SK-N-SH (cell line): ENCODE measurements around the gene RAI14. TPM values are rescaled to one million over a fixed set of nuclear protein-coding genes. Genes with fewer than 3 reads are reported as not detected.

Experiments used
- CTCF ChIA-PET: fragments of 300-600, 350-600 bp; formaldehyde crosslinking; extraction: SDS; loops from one replicate; lab custom pipeline; 2021; lab: Yijun Ruan, JAX
- POLR2A ChIA-PET: fragments of 350-600 bp; sonication (Branson Sonifier 250); formaldehyde crosslinking; extraction: SDS; loops from one replicate; lab custom pipeline; 2020; ENCODE audit warnings: antibody characterized with exemption, inconsistent platforms; lab: Yijun Ruan, JAX
- DNase-seq: peaks from one replicate; pipeline ENCODE4 v3.0.0; 2012
- H2AFZ ChIP-seq: fragments of 200-600 bp; sonication (generic); 2 replicates; pipeline ENCODE4 v1.8.1; 2016; ENCODE audit warnings: antibody characterized with exemption, mild to moderate bottlenecking, low read depth
- H3F3A ChIP-seq: fragments of 200-600 bp; sonication (generic); replicated peaks from 2 replicates; pipeline ENCODE3; 2016; ENCODE audit warnings: antibody characterized with exemption, mild to moderate bottlenecking; ENCODE audit not compliant: insufficient read depth
- H3K27ac ChIP-seq, 2 experiments: fragments of 200-500 bp in 1 of 2; fragments of 200-600 bp in 1 of 2; sonication (Bioruptor generic) in 1 of 2; sonication (generic), shearing (Covaris generic) in 1 of 2; 2 replicates each; pipeline versions ENCODE4 v1.5.1 to v1.6.1; 2014 to 2016; ENCODE audit warnings: low read depth in 2 of 2, inconsistent platforms in 1 of 2, low read length in 1 of 2, mild to moderate bottlenecking in 1 of 2, mixed read lengths in 1 of 2
- H3K27me3 ChIP-seq: fragments of 200-600 bp; sonication (generic), shearing (Covaris generic); 2 replicates; pipeline ENCODE4 v1.6.1; 2016; ENCODE audit warnings: mixed run types; ENCODE audit not compliant: insufficient read depth
- H3K36me3 ChIP-seq, 2 experiments: fragments of 200-500 bp in 1 of 2; fragments of 200-600 bp in 1 of 2; sonication (Bioruptor generic) in 1 of 2; sonication (generic) in 1 of 2; replicated peaks in 1 of 2; 2 replicates each; pipeline versions ENCODE3 to v1.5.1; 2014 to 2016; ENCODE audit warnings: low read length in 1 of 2, mild to moderate bottlenecking in 1 of 2; ENCODE audit not compliant: insufficient read depth in 2 of 2, control insufficient read depth in 1 of 2
- H3K4me1 ChIP-seq, 2 experiments: fragments of 200-500 bp in 1 of 2; fragments of 200-600 bp in 1 of 2; sonication (Bioruptor generic) in 1 of 2; sonication (generic), shearing (Covaris generic) in 1 of 2; 2 replicates each; pipeline versions ENCODE4 v1.5.1 to v1.6.1; 2014 to 2016; ENCODE audit warnings: low read depth in 1 of 2, low read length in 1 of 2, mixed run types in 1 of 2; ENCODE audit not compliant: insufficient read depth in 2 of 2, control insufficient read depth in 1 of 2
- H3K4me2 ChIP-seq: fragments of 200-600 bp; sonication (generic), shearing (Covaris generic); 2 replicates; pipeline ENCODE4 v1.6.1; 2017; ENCODE audit warnings: mixed run types
- H3K4me3 ChIP-seq, 2 experiments: fragments of 200-500 bp in 1 of 2; fragments of 200-600 bp in 1 of 2; sonication (Bioruptor generic) in 1 of 2; sonication (generic), shearing (Covaris generic) in 1 of 2; 2 replicates each; pipeline versions ENCODE4 v1.5.1 to v1.8.1; 2014 to 2016; ENCODE audit warnings: low read depth in 2 of 2, inconsistent platforms in 1 of 2, low read length in 1 of 2, mild to moderate bottlenecking in 1 of 2, mixed read lengths in 1 of 2, moderate library complexity in 1 of 2
- H3K79me2 ChIP-seq: fragments of 200-600 bp; sonication (generic); 2 replicates; pipeline ENCODE4 v1.8.1; 2017; ENCODE audit warnings: mild to moderate bottlenecking; ENCODE audit not compliant: insufficient read depth
- H3K9ac ChIP-seq: fragments of 200-600 bp; sonication (generic); 2 replicates; pipeline ENCODE4 v1.6.1; 2017; ENCODE audit warnings: mixed run types
- H3K9me2 ChIP-seq: fragments of 200-600 bp; sonication (generic); 2 replicates; pipeline ENCODE4 v1.6.1; 2017; ENCODE audit warnings: mixed run types
- H3K9me3 ChIP-seq: fragments of 200-600 bp; sonication (generic); 2 replicates; pipeline ENCODE4 v1.6.1; 2017; ENCODE audit warnings: mixed run types, mild to moderate bottlenecking, moderate library complexity
- H4K20me1 ChIP-seq: fragments of 200-600 bp; sonication (generic); 2 replicates; pipeline ENCODE4 v1.6.1; 2017; ENCODE audit warnings: mild to moderate bottlenecking, mixed run types; ENCODE audit not compliant: insufficient read depth
- CHD2 ChIP-seq: fragments of 150-350 bp; IDR thresholded peaks from 2 replicates; pipeline ENCODE4 v1.6.1; 2018; ENCODE audit warnings: low read length; ENCODE audit not compliant: partially characterized antibody
- CTCF ChIP-seq: fragments of 200-600 bp; sonication (generic); IDR thresholded peaks from 2 replicates; pipeline ENCODE4 v1.6.1; 2017; ENCODE audit warnings: antibody characterized with exemption, mild to moderate bottlenecking, moderate library complexity
- ELF1 ChIP-seq: IDR thresholded peaks from 2 replicates; pipeline ENCODE4 v1.4.0; 2012
- EP300 ChIP-seq, 2 experiments: IDR thresholded peaks; 2 replicates each; pipeline versions ENCODE4 v1.4.0 to v1.6.1; 2012; ENCODE audit warnings: borderline replicate concordance in 1 of 2, low read depth in 1 of 2, low read length in 1 of 2
- EZH2phosphoT487 ChIP-seq: fragments of 200-600 bp; sonication (generic); IDR thresholded peaks from 2 replicates; pipeline ENCODE4 v1.6.1; 2017; ENCODE audit warnings: low read depth, mixed run types, mild to moderate bottlenecking, antibody characterized with exemption, moderate library complexity, borderline replicate concordance
- FOSL2 ChIP-seq: IDR thresholded peaks from 2 replicates; pipeline ENCODE4 v1.4.0; 2012; ENCODE audit warnings: low read depth, mild to moderate bottlenecking, moderate library complexity, borderline replicate concordance
- FOXJ3 ChIP-seq: sonication (generic); formaldehyde crosslinking; IDR thresholded peaks from 2 replicates; pipeline ENCODE4 v1.5.1; 2020; ENCODE audit warnings: mild to moderate bottlenecking, missing genetic modification reagents
- FOXM1 ChIP-seq: IDR thresholded peaks from 2 replicates; pipeline ENCODE4 v1.4.0; 2012; ENCODE audit warnings: low read depth, mild to moderate bottlenecking
- GABPA ChIP-seq: IDR thresholded peaks from 2 replicates; pipeline ENCODE4 v1.4.0; 2012; ENCODE audit warnings: low read depth, mild to moderate bottlenecking
- GATA2 ChIP-seq: sonication (generic); formaldehyde crosslinking; IDR thresholded peaks from 2 replicates; pipeline ENCODE4 v1.5.0; 2020; ENCODE audit warnings: mild to moderate bottlenecking, missing genetic modification reagents
- IRF3 ChIP-seq: fragments of 150-350 bp; IDR thresholded peaks from 2 replicates; pipeline ENCODE4 v1.6.1; 2016; ENCODE audit warnings: mild to moderate bottlenecking, low read depth, low read length
- JUND ChIP-seq: IDR thresholded peaks from 2 replicates; pipeline ENCODE4 v1.4.0; 2012
- MAX ChIP-seq: IDR thresholded peaks from 2 replicates; pipeline ENCODE4 v1.4.0; 2012; ENCODE audit warnings: low read depth
- MXI1 ChIP-seq: IDR thresholded peaks from 2 replicates; pipeline ENCODE4 v1.6.1; 2012; ENCODE audit warnings: mild to moderate bottlenecking, low read depth, low read length, improper control_type of control experiment
- NFIC ChIP-seq: IDR thresholded peaks from 2 replicates; pipeline ENCODE4 v1.4.0; 2012; ENCODE audit warnings: borderline replicate concordance
- NRF1 ChIP-seq: IDR thresholded peaks from 2 replicates; pipeline ENCODE4 v1.6.1; 2012; ENCODE audit warnings: low read depth, mild to moderate bottlenecking, low read length
- PBX3 ChIP-seq: IDR thresholded peaks from 2 replicates; pipeline ENCODE4; 2012
- RAD21 ChIP-seq: IDR thresholded peaks from 2 replicates; pipeline ENCODE4 v1.6.1; 2012; ENCODE audit warnings: mild to moderate bottlenecking, low read length
- RCOR1 ChIP-seq: fragments of 150-350 bp; IDR thresholded peaks from 2 replicates; pipeline ENCODE4 v1.6.1; 2017; ENCODE audit warnings: antibody characterized with exemption, low read length
- RFX5 ChIP-seq: IDR thresholded peaks from 2 replicates; pipeline ENCODE4 v1.6.1; 2012; ENCODE audit warnings: mild to moderate bottlenecking, improper control_type of control experiment, low read length
- SIN3A ChIP-seq: IDR thresholded peaks from 2 replicates; pipeline ENCODE4 v1.6.1; 2012; ENCODE audit warnings: low read depth, mild to moderate bottlenecking, low read length, moderate library complexity, borderline replicate concordance
- SMC3 ChIP-seq: IDR thresholded peaks from 2 replicates; pipeline ENCODE4 v1.6.1; 2012; ENCODE audit warnings: low read depth, low read length, improper control_type of control experiment
- TAF1 ChIP-seq: IDR thresholded peaks from 2 replicates; pipeline ENCODE4 v1.6.1; 2012; ENCODE audit warnings: low read depth, mild to moderate bottlenecking, low read length, moderate library complexity, borderline replicate concordance
- TCF12 ChIP-seq: IDR thresholded peaks from 2 replicates; pipeline ENCODE4 v1.4.0; 2012
- TEAD4 ChIP-seq: IDR thresholded peaks from 2 replicates; pipeline ENCODE4 v1.4.0; 2012; ENCODE audit warnings: mild to moderate bottlenecking, borderline replicate concordance; ENCODE audit not compliant: insufficient read depth
- USF1 ChIP-seq: IDR thresholded peaks from 2 replicates; pipeline ENCODE4 v1.4.0; 2012; ENCODE audit warnings: low read depth, borderline replicate concordance
- USF2 ChIP-seq: fragments of 150-350 bp; IDR thresholded peaks from 2 replicates; pipeline ENCODE4 v1.6.1; 2017; ENCODE audit warnings: antibody characterized with exemption, low read length, low read depth, borderline replicate concordance
- ZBTB33 ChIP-seq: IDR thresholded peaks from 2 replicates; pipeline ENCODE4 v1.4.0; 2012; ENCODE audit warnings: low read depth, borderline replicate concordance
- WGBS: methylation state at CpG from one replicate; pipeline ENCODE4 v1.1.6; 2017; ENCODE audit warnings: low lambda C conversion rate; 5-methylcytosine and 5-hydroxymethylcytosine counted together
- polyA plus RNA-seq, 3 experiments: library from polyadenylated mRNA; depleted of rRNA; stranded (reverse); fragments of >200 nt; gene quantifications; 2 replicates each; pipeline ENCODE4 v1.2.3, GENCODE V29; 2012

RAI14 gene
- polyA plus RNA-seq, 1 of the 3 experiments (the other 2 are of a cell fraction), result 53.2 TPM

GRCh38 chr5:34674187-34674586, 18.1 kb downstream of the RAI14 start:
- Histone ChIP-seq H3K4me3 (no peak overlapping the region), H3K9ac (peak overlapping the region; percentile 68), H3K4me1 (peaks cover 0 to 29% of the 10 kb centered on the region in 2 experiments; a peak in 3 of 4 replicates), H4K20me1 (peaks cover 18% of the 10 kb centered on the region), H3K27ac (peak overlapping the region; percentile 23 to 94; a peak in 3 of 4 replicates), H3K9me3 (no peaks in the 10 kb centered on the region), H3F3A (peaks cover 44% of the 10 kb centered on the region), H3K4me2 (peak overlapping the region; percentile 72), H3K9me2 (no peaks in the 10 kb centered on the region), H2AFZ (no peak overlapping the region), H3K79me2 (peaks cover 96% of the 10 kb centered on the region), H3K27me3 (no peaks in the 10 kb centered on the region), H3K36me3 (peaks cover 0 to 9% of the 10 kb centered on the region in 2 experiments)
- ChIA-PET POLR2A (no interaction called here), CTCF (no interaction called here)
- no peak for DNase-seq
- 12% methylated on average over 3 of the region's 3 CpGs for WGBS
- TF ChIP-seq USF2, result no peak
- peak; percentile 41 for TF ChIP-seq JUND
- no peak for TF ChIP-seq FOXJ3 (CRISPR knock-in tag)
- TF ChIP-seq EZH2phosphoT487, result no peak
- no peak for TF ChIP-seq MXI1
- TF ChIP-seq RCOR1, result no peak
- peak; percentile 43; the same call in 1 of the 2 replicates for TF ChIP-seq NFIC
- TF ChIP-seq GATA2 (CRISPR knock-in tag), result no peak
- TF ChIP-seq MAX, result no peak
- TF ChIP-seq SIN3A, result no peak
- TF ChIP-seq NRF1, result no peak
- no peak for TF ChIP-seq ELF1
- TF ChIP-seq ZBTB33, result no peak
- no peak for TF ChIP-seq RAD21
- TF ChIP-seq CHD2, result no peak
- TF ChIP-seq FOSL2, result peak; percentile 55
- no peak for TF ChIP-seq RFX5
- no peak for TF ChIP-seq SMC3
- peak; percentile 37; the same call in 1 of the 2 replicates for TF ChIP-seq TCF12
- TF ChIP-seq GABPA, result no peak
- TF ChIP-seq TAF1, result no peak
- TF ChIP-seq TEAD4, result peak; percentile 52; the same call in 1 of the 2 replicates
- TF ChIP-seq CTCF, result no peak
- no peak for TF ChIP-seq FOXM1
- TF ChIP-seq PBX3, result peak; percentile 57
- no peak for TF ChIP-seq USF1
- TF ChIP-seq IRF3, result no peak
- TF ChIP-seq EP300 (IDR thresholded peaks at IDR 0.05; ENCODE audit: borderline replicate concordance in 1 of 2, low read depth in 1 of 2, low read length in 1 of 2), result peak in 1 of 2 experiments; percentile 47; a peak in 1 of 4 replicates
